Glutamatergic neuron (in vitro differentiated cells): ENCODE measurements around the gene PPP1R9A. TPM values are rescaled to one million over a fixed set of nuclear protein-coding genes. Genes with fewer than 3 reads are reported as not detected.
A peak's percentile ranks its signal among the peaks of the same experiment; 100 is the strongest.

Experiments used
- DNase-seq: peaks from one replicate; pipeline ENCODE4 v3.0.0; 2022
- H3K27ac Mint-ChIP-seq: one replicate; pipeline ENCODE4 v1.8.0; 2020; ENCODE audit warnings: mild to moderate bottlenecking, mixed read lengths, inconsistent platforms; ENCODE audit not compliant: unreplicated experiment
- H3K27me3 Mint-ChIP-seq: one replicate; pipeline ENCODE4 v1.8.0; 2020; ENCODE audit warnings: mild to moderate bottlenecking, moderate library complexity, mixed read lengths, inconsistent platforms; ENCODE audit not compliant: unreplicated experiment
- H3K36me3 Mint-ChIP-seq: one replicate; pipeline ENCODE4 v1.8.0; 2020; ENCODE audit warnings: mild to moderate bottlenecking, mixed read lengths, inconsistent platforms; ENCODE audit not compliant: unreplicated experiment
- H3K4me1 Mint-ChIP-seq: one replicate; pipeline ENCODE4 v1.8.0; 2020; ENCODE audit warnings: mild to moderate bottlenecking, low read depth, mixed read lengths, inconsistent platforms; ENCODE audit not compliant: unreplicated experiment
- H3K4me3 Mint-ChIP-seq: one replicate; pipeline ENCODE4 v1.8.0; 2020; ENCODE audit warnings: mild to moderate bottlenecking, mixed read lengths, inconsistent platforms; ENCODE audit not compliant: unreplicated experiment
- H3K9me3 Mint-ChIP-seq: one replicate; pipeline ENCODE4 v1.8.0; 2020; ENCODE audit warnings: mild to moderate bottlenecking, moderate library complexity, mixed read lengths, inconsistent platforms; ENCODE audit not compliant: unreplicated experiment
- total RNA-seq: library from RNA; stranded (reverse); fragmentation: NEBNext Ultra II Directional; extraction: Animal tissue kit (Norgen Biotek cat#: 25700); gene quantifications from one replicate; pipeline ENCODE4 v1.2.1, GENCODE V29; 2021; ENCODE audit not compliant: unreplicated experiment
- TF ChIP-seq, protein P1 (sequence below): fragments of 200-600 bp; sonication (generic); IDR thresholded peaks from one replicate; pipeline ENCODE4 v1.5.0; 2021; ENCODE audit not compliant: partially characterized antibody, unreplicated experiment

PPP1R9A gene
- total RNA-seq, 1 donor from 2014 or later: 14.7 TPM

- DNase-seq: peak; percentile 28
- Mint-ChIP-seq H3K4me1 (peaks cover 8% of the 10 kb centered on the region), H3K9me3 (peaks cover 2% of the 10 kb centered on the region), H3K27me3 (peaks cover 1% of the 10 kb centered on the region), H3K27ac (no peak within 1 kb of the TSS), H3K36me3 (no peaks in the 10 kb centered on the region), H3K4me3 (no peak within 1 kb of the TSS)
- TF ChIP-seq, protein P1, sequence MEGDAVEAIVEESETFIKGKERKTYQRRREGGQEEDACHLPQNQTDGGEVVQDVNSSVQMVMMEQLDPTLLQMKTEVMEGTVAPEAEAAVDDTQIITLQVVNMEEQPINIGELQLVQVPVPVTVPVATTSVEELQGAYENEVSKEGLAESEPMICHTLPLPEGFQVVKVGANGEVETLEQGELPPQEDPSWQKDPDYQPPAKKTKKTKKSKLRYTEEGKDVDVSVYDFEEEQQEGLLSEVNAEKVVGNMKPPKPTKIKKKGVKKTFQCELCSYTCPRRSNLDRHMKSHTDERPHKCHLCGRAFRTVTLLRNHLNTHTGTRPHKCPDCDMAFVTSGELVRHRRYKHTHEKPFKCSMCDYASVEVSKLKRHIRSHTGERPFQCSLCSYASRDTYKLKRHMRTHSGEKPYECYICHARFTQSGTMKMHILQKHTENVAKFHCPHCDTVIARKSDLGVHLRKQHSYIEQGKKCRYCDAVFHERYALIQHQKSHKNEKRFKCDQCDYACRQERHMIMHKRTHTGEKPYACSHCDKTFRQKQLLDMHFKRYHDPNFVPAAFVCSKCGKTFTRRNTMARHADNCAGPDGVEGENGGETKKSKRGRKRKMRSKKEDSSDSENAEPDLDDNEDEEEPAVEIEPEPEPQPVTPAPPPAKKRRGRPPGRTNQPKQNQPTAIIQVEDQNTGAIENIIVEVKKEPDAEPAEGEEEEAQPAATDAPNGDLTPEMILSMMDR: no peak
Observed at GRCh38 chr7:95324431-95324830, 417.0 kb downstream of the PPP1R9A start, which contains the start of gene PON1. Gene PON1, minus strand, starts transcription at chr7:95324532. Its CDS starts 57 bp downstream, at chr7:95324475.

- Mint-ChIP-seq H3K9me3 (peaks cover 2% of the 10 kb centered on the region), H3K36me3 (no peaks in the 10 kb centered on the region), H3K4me3 (no peak overlapping the region), H3K4me1 (peaks cover 3% of the 10 kb centered on the region), H3K27ac (no peak overlapping the region), H3K27me3 (peaks cover 1% of the 10 kb centered on the region)
- DNase-seq: no peak
- TF ChIP-seq, protein P1: no peak
Observed at GRCh38 chr7:95327356-95327755, 420.0 kb downstream of the PPP1R9A start.

GRCh38 chr7:95330204-95330960 lies 423.0 kb downstream of the PPP1R9A start:
- Mint-ChIP-seq H3K4me1 (no peaks in the 10 kb centered on the region), H3K4me3 (no peak overlapping the region), H3K36me3 (no peaks in the 10 kb centered on the region), H3K27me3 (no peaks in the 10 kb centered on the region), H3K9me3 (peaks cover under 1% of the 10 kb centered on the region), H3K27ac (no peak overlapping the region)
- TF ChIP-seq, protein P1: no peak
- no peak for DNase-seq

DNA sequence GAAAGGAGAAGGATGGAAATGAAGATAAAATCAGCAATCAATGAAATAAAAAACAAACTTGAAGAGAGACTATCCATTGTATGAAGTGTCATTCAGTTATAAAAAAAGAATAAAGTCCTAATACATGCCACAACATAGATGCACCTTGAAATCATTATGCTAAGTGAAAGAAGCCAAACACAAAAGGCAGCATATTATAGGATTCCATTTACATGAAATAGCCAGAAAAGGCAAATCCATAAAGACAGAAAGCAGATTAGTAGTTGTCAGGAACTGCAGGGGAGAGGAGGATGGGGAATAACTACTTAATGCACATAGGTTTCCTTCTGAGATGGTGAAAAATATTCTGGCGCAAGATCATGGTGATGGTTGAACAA lies 423.6 kb downstream of the PPP1R9A start:
- Mint-ChIP-seq H3K4me3 (no peak overlapping the region), H3K27ac (no peak overlapping the region), H3K4me1 (no peaks in the 10 kb centered on the region), H3K27me3 (no peaks in the 10 kb centered on the region), H3K9me3 (no peaks in the 10 kb centered on the region), H3K36me3 (no peaks in the 10 kb centered on the region)
- DNase-seq: no peak
- TF ChIP-seq, protein P1: no peak

DNA sequence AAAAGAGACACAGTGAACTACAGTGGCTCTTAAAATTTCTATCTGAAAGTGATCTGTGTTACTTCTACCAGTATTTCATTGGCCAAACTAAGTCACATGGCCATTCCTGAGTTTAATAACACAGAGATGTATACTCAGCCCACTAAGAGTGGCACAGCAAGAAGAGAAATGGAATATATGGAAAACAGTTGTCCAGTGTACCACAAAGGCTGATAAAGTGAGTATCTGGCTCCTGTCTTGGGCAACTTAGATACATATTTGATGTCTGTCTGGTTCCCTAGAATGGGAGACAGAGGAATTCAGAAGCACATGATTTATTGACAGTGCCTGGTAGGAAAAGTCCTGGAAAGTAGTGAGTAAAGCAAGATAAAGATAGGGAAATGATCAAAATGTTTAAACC lies 427.1 kb downstream of the PPP1R9A start:
- DNase-seq: no peak
- Mint-ChIP-seq H3K27ac (no peak overlapping the region), H3K4me1 (no peaks in the 10 kb centered on the region), H3K27me3 (no peaks in the 10 kb centered on the region), H3K9me3 (no peaks in the 10 kb centered on the region), H3K36me3 (no peaks in the 10 kb centered on the region), H3K4me3 (no peak overlapping the region)
- TF ChIP-seq, protein P1: no peak
